ES-I3 (cell line): ENCODE measurements around the gene MAT1A.
"Not testable (repeated sequence)": the region's sequence is repeated elsewhere in the genome, so short reads cannot be mapped to it uniquely, and the experiment has no call there.

Source experiments
- H3K36me3 ChIP-seq: 2 replicates; pipeline ENCODE4 v1.6.1; 2013; ENCODE audit warnings: mild to moderate bottlenecking, low read length, control low read depth, moderate library complexity; ENCODE audit not compliant: insufficient read depth
- H3K4me1 ChIP-seq: 2 replicates; pipeline ENCODE4 v1.6.1; 2013; ENCODE audit warnings: mild to moderate bottlenecking, control low read depth, low read length; ENCODE audit not compliant: insufficient read depth
- H3K9ac ChIP-seq: 2 replicates; pipeline ENCODE4 v1.6.1; 2013; ENCODE audit warnings: low read depth, mild to moderate bottlenecking, low read length, moderate library complexity
- H3K9me3 ChIP-seq: 2 replicates; pipeline ENCODE4 v1.6.1; 2013; ENCODE audit warnings: mild to moderate bottlenecking, low read length, moderate library complexity; ENCODE audit not compliant: control insufficient read depth, insufficient read depth

MAT1A gene

GRCh38 chr10:80289451-80290287 lies at the start of gene MAT1A:
Gene MAT1A (minus strand): TSS chr10:80289658. CDS start chr10:80289423, 235 bp downstream.
- peak within 1 kb of the TSS; percentile 13; the same call in 1 of the 2 replicates for H3K9ac ChIP-seq
- no peaks in the 10 kb centered on the region for H3K36me3 ChIP-seq
- no peaks in the 10 kb centered on the region for H3K9me3 ChIP-seq
- no peaks in the 10 kb centered on the region for H3K4me1 ChIP-seq

- Histone ChIP-seq H3K9ac (no peak overlapping the region), H3K4me1 (no peaks in the 10 kb centered on the region), H3K36me3 (no peaks in the 10 kb centered on the region), H3K9me3 (no peaks in the 10 kb centered on the region)
These were observed 44.5 kb upstream of the MAT1A start for GRCh38 chr10:80333983-80334382.

- H3K9me3 ChIP-seq: no peaks in the 10 kb centered on the region
- H3K4me1 ChIP-seq: 0 out of 2 replicates have a peak, but pooled peaks cover 10% of the 10 kb centered on the region
- no peaks in the 10 kb centered on the region for H3K36me3 ChIP-seq
- H3K9ac ChIP-seq: no peak overlapping the region
These were observed 35.5 kb upstream of the MAT1A start for GRCh38 chr10:80324891-80325364.

- H3K9ac ChIP-seq: no peak overlapping the region
- H3K4me1 ChIP-seq: 0 out of 2 replicates have a peak, but pooled peaks cover 10% of the 10 kb centered on the region
- no peaks in the 10 kb centered on the region for H3K9me3 ChIP-seq
- no peaks in the 10 kb centered on the region for H3K36me3 ChIP-seq
These were observed 34.6 kb upstream of the MAT1A start for GRCh38 chr10:80324086-80324485.

DNA sequence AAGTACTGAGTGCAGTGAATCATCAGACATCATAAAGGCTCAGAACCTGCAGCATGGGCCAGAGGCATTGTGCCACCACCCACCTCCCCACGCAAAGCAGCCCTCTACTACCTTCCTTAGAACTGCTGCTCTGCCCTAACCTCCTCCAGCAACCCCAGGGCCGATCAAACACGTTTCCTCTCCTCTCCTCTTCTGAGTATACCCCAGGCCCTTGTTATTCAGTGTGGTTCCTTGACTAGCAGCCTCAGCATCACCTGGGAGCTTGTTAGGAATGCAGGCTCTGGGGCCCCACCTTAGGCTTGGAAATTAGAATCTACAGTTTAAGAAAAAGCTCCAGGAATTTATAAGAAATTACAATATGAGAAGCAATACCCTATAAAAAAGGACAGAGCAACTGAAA lies 33.9 kb upstream of the MAT1A start:
- no peaks in the 10 kb centered on the region for H3K36me3 ChIP-seq
- H3K9ac ChIP-seq: no peak overlapping the region
- no peaks in the 10 kb centered on the region for H3K9me3 ChIP-seq
- H3K4me1 ChIP-seq: 0 out of 2 replicates have a peak, but pooled peaks cover 10% of the 10 kb centered on the region

- Histone ChIP-seq H3K9ac (no peak overlapping the region), H3K36me3 (no peaks in the 10 kb centered on the region), H3K9me3 (no peaks in the 10 kb centered on the region), H3K4me1 (0 out of 2 replicates have a peak, but pooled peaks cover 10% of the 10 kb centered on the region)
These were observed 33.3 kb upstream of the MAT1A start for GRCh38 chr10:80322711-80323110.

DNA sequence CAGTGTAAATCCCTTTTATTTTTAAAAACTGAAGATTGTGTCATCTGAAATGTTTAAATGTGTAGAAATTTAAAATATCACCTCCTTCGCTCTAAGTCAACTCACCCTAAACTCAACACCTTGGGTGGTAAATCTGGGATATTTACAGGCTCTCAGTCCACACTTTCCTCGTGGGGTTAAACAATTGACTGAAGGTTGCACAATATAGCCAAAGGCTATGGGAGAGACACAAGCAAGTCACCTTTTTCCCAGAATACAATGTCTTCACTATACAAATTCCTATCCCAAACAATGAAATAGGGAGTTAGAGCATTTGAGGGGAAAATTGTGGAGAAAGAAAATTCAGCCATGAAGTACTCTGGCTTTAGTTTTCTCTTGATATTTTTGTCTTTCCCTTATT lies 32.7 kb upstream of the MAT1A start:
- H3K4me1 ChIP-seq: 0 out of 2 replicates have a peak, but pooled peaks cover 10% of the 10 kb centered on the region
- H3K9me3 ChIP-seq: no peaks in the 10 kb centered on the region
- H3K9ac ChIP-seq: no peak overlapping the region
- no peaks in the 10 kb centered on the region for H3K36me3 ChIP-seq

GRCh38 chr10:80321183-80321582 lies 31.7 kb upstream of the MAT1A start:
- Histone ChIP-seq H3K9ac (no peak overlapping the region), H3K9me3 (no peaks in the 10 kb centered on the region), H3K36me3 (no peaks in the 10 kb centered on the region), H3K4me1 (0 out of 2 replicates have a peak, but pooled peaks cover 10% of the 10 kb centered on the region)

DNA sequence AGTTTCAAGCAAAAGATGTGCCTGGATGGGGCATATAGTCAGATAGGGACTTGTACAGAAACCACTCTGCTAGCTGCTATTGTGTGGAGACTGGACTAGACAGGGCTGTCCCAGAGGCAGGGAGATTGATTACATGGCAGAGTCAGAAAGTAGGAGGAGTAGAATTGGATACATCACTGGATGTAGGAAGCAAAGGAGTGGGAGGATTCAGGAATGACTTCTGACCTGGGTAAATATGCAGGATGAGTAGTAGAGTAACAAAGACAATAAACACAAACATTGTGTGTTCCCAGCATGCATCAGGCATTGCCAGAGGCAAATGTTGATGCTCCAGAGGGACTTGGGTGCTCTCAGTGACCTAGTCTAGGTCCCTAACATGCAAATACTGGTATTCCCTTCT lies 30.9 kb upstream of the MAT1A start:
- no peak overlapping the region for H3K9ac ChIP-seq
- 0 out of 2 replicates have a peak, but pooled peaks cover 10% of the 10 kb centered on the region for H3K4me1 ChIP-seq
- no peaks in the 10 kb centered on the region for H3K36me3 ChIP-seq
- H3K9me3 ChIP-seq: no peaks in the 10 kb centered on the region

- H3K9me3 ChIP-seq: no peaks in the 10 kb centered on the region
- H3K4me1 ChIP-seq: 0 out of 2 replicates have a peak, but pooled peaks cover 7% of the 10 kb centered on the region
- no peak overlapping the region for H3K9ac ChIP-seq
- no peaks in the 10 kb centered on the region for H3K36me3 ChIP-seq
These were observed 30.4 kb upstream of the MAT1A start for GRCh38 chr10:80319725-80320290.

DNA sequence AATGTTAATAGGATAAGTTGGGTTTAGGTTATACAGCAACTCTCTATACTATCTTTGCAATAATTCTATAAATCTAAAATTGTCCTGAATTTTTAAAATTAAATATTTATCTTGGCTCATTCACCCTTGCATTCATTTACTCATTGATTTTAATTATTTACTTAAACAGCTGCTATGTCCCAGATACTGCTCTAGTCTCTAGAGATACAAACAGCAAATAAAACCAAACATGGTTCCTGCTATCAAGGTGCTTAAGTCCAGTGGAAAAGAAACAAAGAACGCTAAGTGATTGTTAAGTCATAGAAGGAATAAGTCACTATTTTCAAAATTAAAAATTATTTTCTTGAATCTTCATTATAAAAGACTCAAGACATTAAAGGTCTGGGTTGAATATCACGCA lies 29.9 kb upstream of the MAT1A start:
- no peaks in the 10 kb centered on the region for H3K36me3 ChIP-seq
- H3K9ac ChIP-seq: no peak overlapping the region

DNA sequence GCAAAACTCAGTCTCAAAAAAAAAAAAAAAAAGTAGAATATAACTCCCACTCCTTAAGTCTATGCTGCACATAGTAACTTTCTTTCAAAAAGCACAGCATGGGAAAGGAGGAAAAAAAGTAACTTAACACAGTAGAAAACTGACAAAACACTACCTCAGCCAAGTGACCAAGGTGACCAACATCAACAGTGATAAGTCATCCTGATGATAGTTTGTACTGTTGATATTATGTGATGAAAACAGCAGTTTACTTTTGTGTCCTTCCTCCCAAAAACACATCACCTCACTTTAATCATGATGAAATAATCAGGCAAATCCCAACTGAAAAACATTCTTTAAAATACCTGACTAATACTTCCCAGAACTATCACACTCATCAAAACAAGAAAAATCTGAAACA lies 29.3 kb upstream of the MAT1A start:
- no peaks in the 10 kb centered on the region for H3K36me3 ChIP-seq
- H3K9ac ChIP-seq: no peak overlapping the region
- no peaks in the 10 kb centered on the region for H3K9me3 ChIP-seq
- 0 out of 2 replicates have a peak, but pooled peaks cover 3% of the 10 kb centered on the region for H3K4me1 ChIP-seq

More for the DNA sequence above, 29.9 kb upstream of the MAT1A start:
- H3K9me3 ChIP-seq: no peaks in the 10 kb centered on the region
- 0 out of 2 replicates have a peak, but pooled peaks cover 5% of the 10 kb centered on the region for H3K4me1 ChIP-seq

DNA sequence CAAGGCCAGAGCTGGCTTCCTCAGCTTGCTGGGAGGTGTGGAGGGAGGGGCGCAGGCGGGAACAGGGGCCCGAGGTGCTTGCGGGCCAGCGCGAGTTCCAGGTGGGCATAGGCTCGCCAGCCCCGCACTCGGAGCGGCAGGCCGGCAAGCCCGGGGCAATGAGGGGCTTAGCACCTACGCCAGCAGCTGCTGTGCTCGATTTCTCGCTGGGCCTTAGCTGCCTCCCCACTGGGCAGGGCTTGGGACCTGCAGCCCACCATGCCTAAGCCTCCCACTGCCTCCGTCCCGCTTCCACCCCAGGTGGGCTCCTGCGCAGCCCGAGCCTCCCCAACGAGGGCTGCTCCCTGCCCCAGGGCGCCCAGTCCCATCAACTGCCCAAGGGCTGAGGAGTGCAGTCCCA lies 25.9 kb upstream of the MAT1A start:
- Histone ChIP-seq H3K36me3 (no peaks in the 10 kb centered on the region), H3K9me3 (no peaks in the 10 kb centered on the region), H3K4me1 (no peaks in the 10 kb centered on the region), H3K9ac (no peak overlapping the region)

- Histone ChIP-seq H3K9me3 (no peaks in the 10 kb centered on the region), H3K36me3 (no peaks in the 10 kb centered on the region), H3K9ac (no peak overlapping the region), H3K4me1 (no peaks in the 10 kb centered on the region)
These were observed 24.1 kb upstream of the MAT1A start for GRCh38 chr10:80313523-80313922.

- H3K36me3 ChIP-seq, H3K9me3 ChIP-seq, H3K9ac ChIP-seq, H3K4me1 ChIP-seq: not testable (repeated sequence)
These were observed 16.5 kb upstream of the MAT1A start for GRCh38 chr10:80305989-80306388.
